Lung (tissue), 16 donors: ENCODE measurements around the gene OR5AU1. TPM values are rescaled to one million over a fixed set of nuclear protein-coding genes. Genes with fewer than 3 reads are reported as not detected.

Experiments
- ATAC-seq: fragments of 200-7000 bp; cut with Tn5 transposase; one replicate; pipeline ENCODE4 v1.9.1; 2020; ENCODE audit warnings: moderate number of reproducible peaks; ENCODE audit not compliant: insufficient read depth, low FRiP score
- DNase-seq, 3 donors: peaks; one replicate each; pipeline ENCODE4 v3.0.0-alpha.2; 2013 to 2017
- H3K27ac ChIP-seq, 2 donors: one replicate each; pipeline ENCODE4 v1.5.1; 2013; ENCODE audit warnings: mild to moderate bottlenecking in 2 of 2, moderate library complexity in 2 of 2, control low read depth in 1 of 2, inconsistent platforms in 1 of 2, low read depth in 1 of 2, low read length in 1 of 2
- H3K27me3 ChIP-seq, 3 donors: one replicate each; pipeline ENCODE4 v1.5.1; 2013; ENCODE audit warnings: low read length in 2 of 3; ENCODE audit not compliant: control insufficient read depth in 3 of 3, insufficient read depth in 3 of 3
- H3K36me3 ChIP-seq, 4 donors: one replicate each; pipeline ENCODE4 v1.5.1; 2013; ENCODE audit warnings: low read length in 4 of 4, mild to moderate bottlenecking in 1 of 4, moderate library complexity in 1 of 4; ENCODE audit not compliant: control insufficient read depth in 4 of 4, insufficient read depth in 4 of 4
- H3K4me1 ChIP-seq, 5 donors: one replicate each; pipeline ENCODE4 v1.5.1; 2013; ENCODE audit warnings: low read length in 5 of 5, mild to moderate bottlenecking in 2 of 5, moderate library complexity in 1 of 5; ENCODE audit not compliant: control insufficient read depth in 5 of 5, insufficient read depth in 5 of 5
- H3K4me3 ChIP-seq: one replicate; pipeline ENCODE4 v1.5.1; 2013; ENCODE audit warnings: mild to moderate bottlenecking, control low read depth, moderate library complexity
- H3K9ac ChIP-seq, 2 donors: one replicate each; pipeline ENCODE4 v1.5.1; 2013; ENCODE audit warnings: low read length in 2 of 2, control low read depth in 1 of 2; ENCODE audit not compliant: insufficient read depth in 1 of 2
- H3K9me3 ChIP-seq, 4 donors: one replicate each; pipeline ENCODE4 v1.5.1; 2013; ENCODE audit warnings: low read length in 3 of 4, mild to moderate bottlenecking in 1 of 4, moderate library complexity in 1 of 4; ENCODE audit not compliant: control insufficient read depth in 4 of 4, insufficient read depth in 3 of 4
- CTCF ChIP-seq: IDR thresholded peaks from 2 replicates; pipeline ENCODE4 v1.5.1; 2012; ENCODE audit warnings: mild to moderate bottlenecking; ENCODE audit errors: control extremely low read depth, extremely low read depth
- WGBS, 2 donors: extraction: QIAGEN DNeasy Blood & Tissue Kit; methylation state at CpG; one replicate each; pipeline ENCODE4 v1.1.7; 2013; 5-methylcytosine and 5-hydroxymethylcytosine counted together
- long read RNA-seq, 5 donors: transcript quantifications; one replicate each; lab custom pipeline, GENCODE V29; 2026
- polyA plus RNA-seq, 2 donors: library from polyadenylated mRNA; stranded (reverse); fragments of 200-250 nt; gene quantifications; one replicate each; pipeline ENCODE4 v1.2.1, GENCODE V29; 2013
- total RNA-seq, 2 donors: library from RNA; depleted of rRNA in 1 of 2; stranded (reverse); fragments of >200 nt in 1 of 2; gene quantifications; one replicate each; pipeline ENCODE4 v1.2.1, GENCODE V29; 2014 to 2021
- donor health status: control.
- donor health status: control.
- donor health status: Bipolar disorder and iron deficiency.
- donor health status: healthy.
- donor health status: DM: yes; HTN: yes; CAD: no.

OR5AU1 gene
- total RNA-seq (not detected), polyA plus RNA-seq (not detected)
- long read RNA-seq, donor 1 = 0 reads
- long read RNA-seq, donor 2 = 0 reads
- long read RNA-seq, donor 3 = 0 reads
- long read RNA-seq, donor 4 = 0 reads
- long read RNA-seq, donor 5 = 0 reads

- H3K9ac ChIP-seq = no peak within 1 kb of the TSS
- no peak for DNase-seq
- H3K27ac ChIP-seq = no peak within 1 kb of the TSS
- TF ChIP-seq CTCF = no peak
- H3K27me3 ChIP-seq = peaks cover 0 to 3% (median 0%) of the 10 kb centered on the region in 3 donors
- no peaks in the 10 kb centered on the region for H3K36me3 ChIP-seq
- no peak for ATAC-seq
- H3K9me3 ChIP-seq = peaks cover 0 to 4% (median 0%) of the 10 kb centered on the region in 4 donors
- no peak within 1 kb of the TSS for H3K4me3 ChIP-seq
- H3K4me1 ChIP-seq = no peaks in the 10 kb centered on the region
Measured at GRCh38 chr14:21155963-21156362, at the start of gene OR5AU1. TSS of gene OR5AU1 (minus strand) at chr14:21156063. CDS start at chr14:21155872, 191 bp downstream.

GRCh38 chr14:21205026-21205677 lies 49.3 kb upstream of the OR5AU1 start:
- no peak overlapping the region for H3K4me3 ChIP-seq
- H3K36me3 ChIP-seq = peaks cover 10 to 47% (median 32%) of the 10 kb centered on the region in 4 donors
- no peak for TF ChIP-seq CTCF
- peak in 1 of 3 donors; percentile 32 for DNase-seq
- no peaks in the 10 kb centered on the region for H3K9me3 ChIP-seq
- no peak overlapping the region for H3K27ac ChIP-seq
- H3K9ac ChIP-seq = no peak overlapping the region
- no peaks in the 10 kb centered on the region for H3K27me3 ChIP-seq
- 81 to 86% methylated on average over 4 of the region's 4 CpGs for WGBS, 2 donors
- ATAC-seq = no peak
- H3K4me1 ChIP-seq = peaks cover 0 to 7% (median 2%) of the 10 kb centered on the region in 5 donors

GRCh38 chr14:21204167-21205025 lies 48.5 kb upstream of the OR5AU1 start:
- TF ChIP-seq CTCF = no peak
- Histone ChIP-seq H3K27me3 (no peaks in the 10 kb centered on the region), H3K36me3 (peaks cover 10 to 42% (median 26%) of the 10 kb centered on the region in 4 donors), H3K4me3 (no peak overlapping the region), H3K27ac (no peak overlapping the region), H3K4me1 (peaks cover 0 to 7% (median 2%) of the 10 kb centered on the region in 5 donors), H3K9me3 (no peaks in the 10 kb centered on the region), H3K9ac (no peak overlapping the region)
- DNase-seq = no peak
- WGBS, 2 donors = 75 to 92% methylated on average over 8 of the region's 8 CpGs
- no peak for ATAC-seq
